ENCODE data around the gene TRIM42.

DNA sequence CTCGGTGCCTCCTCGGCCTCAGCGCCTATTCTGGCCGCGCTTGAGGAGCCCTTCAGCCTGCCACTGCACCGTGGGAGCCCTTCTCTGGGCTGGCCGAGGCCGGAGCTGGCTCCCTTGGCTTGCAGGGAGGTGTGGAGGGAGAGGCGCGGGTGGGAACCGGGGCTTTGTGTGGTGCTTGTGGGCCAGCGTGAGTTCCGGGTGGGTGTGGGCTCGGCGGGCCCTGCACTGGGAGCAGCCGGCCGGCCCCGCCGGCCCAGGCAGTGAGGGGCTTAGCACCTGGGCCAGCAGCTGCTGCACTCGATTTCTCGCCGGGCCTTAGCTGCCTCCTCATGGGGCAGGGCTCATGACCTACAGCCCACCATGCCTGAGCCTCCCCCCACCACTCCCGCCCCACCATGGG lies 26.6 kb upstream of the TRIM42 start:
- TF ChIP-seq, protein P1, sequence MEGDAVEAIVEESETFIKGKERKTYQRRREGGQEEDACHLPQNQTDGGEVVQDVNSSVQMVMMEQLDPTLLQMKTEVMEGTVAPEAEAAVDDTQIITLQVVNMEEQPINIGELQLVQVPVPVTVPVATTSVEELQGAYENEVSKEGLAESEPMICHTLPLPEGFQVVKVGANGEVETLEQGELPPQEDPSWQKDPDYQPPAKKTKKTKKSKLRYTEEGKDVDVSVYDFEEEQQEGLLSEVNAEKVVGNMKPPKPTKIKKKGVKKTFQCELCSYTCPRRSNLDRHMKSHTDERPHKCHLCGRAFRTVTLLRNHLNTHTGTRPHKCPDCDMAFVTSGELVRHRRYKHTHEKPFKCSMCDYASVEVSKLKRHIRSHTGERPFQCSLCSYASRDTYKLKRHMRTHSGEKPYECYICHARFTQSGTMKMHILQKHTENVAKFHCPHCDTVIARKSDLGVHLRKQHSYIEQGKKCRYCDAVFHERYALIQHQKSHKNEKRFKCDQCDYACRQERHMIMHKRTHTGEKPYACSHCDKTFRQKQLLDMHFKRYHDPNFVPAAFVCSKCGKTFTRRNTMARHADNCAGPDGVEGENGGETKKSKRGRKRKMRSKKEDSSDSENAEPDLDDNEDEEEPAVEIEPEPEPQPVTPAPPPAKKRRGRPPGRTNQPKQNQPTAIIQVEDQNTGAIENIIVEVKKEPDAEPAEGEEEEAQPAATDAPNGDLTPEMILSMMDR (IDR thresholded peaks at IDR 0.05) = no peak
- no peak for TF ChIP-seq POLR2A (IDR thresholded peaks at IDR 0.05)

Measured in Peyer's patch (tissue), 4 donors.